SK-N-SH (cell line): ENCODE data around the gene CCDC47. TPM values are rescaled to one million over a fixed set of nuclear protein-coding genes. Genes with fewer than 3 reads are reported as not detected.

Experiments used
- CTCF ChIA-PET: fragments of 300-600, 350-600 bp; formaldehyde crosslinking; extraction: SDS; loops from one replicate; lab custom pipeline; 2021; lab: Yijun Ruan, JAX
- POLR2A ChIA-PET: fragments of 350-600 bp; sonication (Branson Sonifier 250); formaldehyde crosslinking; extraction: SDS; loops from one replicate; lab custom pipeline; 2020; ENCODE audit warnings: antibody characterized with exemption, inconsistent platforms; lab: Yijun Ruan, JAX
- DNase-seq: peaks from one replicate; pipeline ENCODE4 v3.0.0; 2012
- H2AFZ ChIP-seq: fragments of 200-600 bp; sonication (generic); 2 replicates; pipeline ENCODE4 v1.8.1; 2016; ENCODE audit warnings: antibody characterized with exemption, mild to moderate bottlenecking, low read depth
- H3F3A ChIP-seq: fragments of 200-600 bp; sonication (generic); replicated peaks from 2 replicates; pipeline ENCODE3; 2016; ENCODE audit warnings: antibody characterized with exemption, mild to moderate bottlenecking; ENCODE audit not compliant: insufficient read depth
- H3K27ac ChIP-seq, 2 experiments: fragments of 200-500 bp in 1 of 2; fragments of 200-600 bp in 1 of 2; sonication (Bioruptor generic) in 1 of 2; sonication (generic), shearing (Covaris generic) in 1 of 2; 2 replicates each; pipeline versions ENCODE4 v1.5.1 to v1.6.1; 2014 to 2016; ENCODE audit warnings: low read depth in 2 of 2, inconsistent platforms in 1 of 2, low read length in 1 of 2, mild to moderate bottlenecking in 1 of 2, mixed read lengths in 1 of 2
- H3K27me3 ChIP-seq: fragments of 200-600 bp; sonication (generic), shearing (Covaris generic); 2 replicates; pipeline ENCODE4 v1.6.1; 2016; ENCODE audit warnings: mixed run types; ENCODE audit not compliant: insufficient read depth
- H3K36me3 ChIP-seq, 2 experiments: fragments of 200-500 bp in 1 of 2; fragments of 200-600 bp in 1 of 2; sonication (Bioruptor generic) in 1 of 2; sonication (generic) in 1 of 2; replicated peaks in 1 of 2; 2 replicates each; pipeline versions ENCODE3 to v1.5.1; 2014 to 2016; ENCODE audit warnings: low read length in 1 of 2, mild to moderate bottlenecking in 1 of 2; ENCODE audit not compliant: insufficient read depth in 2 of 2, control insufficient read depth in 1 of 2
- H3K4me1 ChIP-seq, 2 experiments: fragments of 200-500 bp in 1 of 2; fragments of 200-600 bp in 1 of 2; sonication (Bioruptor generic) in 1 of 2; sonication (generic), shearing (Covaris generic) in 1 of 2; 2 replicates each; pipeline versions ENCODE4 v1.5.1 to v1.6.1; 2014 to 2016; ENCODE audit warnings: low read depth in 1 of 2, low read length in 1 of 2, mixed run types in 1 of 2; ENCODE audit not compliant: insufficient read depth in 2 of 2, control insufficient read depth in 1 of 2
- H3K4me2 ChIP-seq: fragments of 200-600 bp; sonication (generic), shearing (Covaris generic); 2 replicates; pipeline ENCODE4 v1.6.1; 2017; ENCODE audit warnings: mixed run types
- H3K4me3 ChIP-seq, 2 experiments: fragments of 200-500 bp in 1 of 2; fragments of 200-600 bp in 1 of 2; sonication (Bioruptor generic) in 1 of 2; sonication (generic), shearing (Covaris generic) in 1 of 2; 2 replicates each; pipeline versions ENCODE4 v1.5.1 to v1.8.1; 2014 to 2016; ENCODE audit warnings: low read depth in 2 of 2, inconsistent platforms in 1 of 2, low read length in 1 of 2, mild to moderate bottlenecking in 1 of 2, mixed read lengths in 1 of 2, moderate library complexity in 1 of 2
- H3K79me2 ChIP-seq: fragments of 200-600 bp; sonication (generic); 2 replicates; pipeline ENCODE4 v1.8.1; 2017; ENCODE audit warnings: mild to moderate bottlenecking; ENCODE audit not compliant: insufficient read depth
- H3K9ac ChIP-seq: fragments of 200-600 bp; sonication (generic); 2 replicates; pipeline ENCODE4 v1.6.1; 2017; ENCODE audit warnings: mixed run types
- H3K9me2 ChIP-seq: fragments of 200-600 bp; sonication (generic); 2 replicates; pipeline ENCODE4 v1.6.1; 2017; ENCODE audit warnings: mixed run types
- H3K9me3 ChIP-seq: fragments of 200-600 bp; sonication (generic); 2 replicates; pipeline ENCODE4 v1.6.1; 2017; ENCODE audit warnings: mixed run types, mild to moderate bottlenecking, moderate library complexity
- H4K20me1 ChIP-seq: fragments of 200-600 bp; sonication (generic); 2 replicates; pipeline ENCODE4 v1.6.1; 2017; ENCODE audit warnings: mild to moderate bottlenecking, mixed run types; ENCODE audit not compliant: insufficient read depth
- ELF1 ChIP-seq: IDR thresholded peaks from 2 replicates; pipeline ENCODE4 v1.4.0; 2012
- EP300 ChIP-seq, 2 experiments: IDR thresholded peaks; 2 replicates each; pipeline versions ENCODE4 v1.4.0 to v1.6.1; 2012; ENCODE audit warnings: borderline replicate concordance in 1 of 2, low read depth in 1 of 2, low read length in 1 of 2
- EZH2phosphoT487 ChIP-seq: fragments of 200-600 bp; sonication (generic); IDR thresholded peaks from 2 replicates; pipeline ENCODE4 v1.6.1; 2017; ENCODE audit warnings: low read depth, mixed run types, mild to moderate bottlenecking, antibody characterized with exemption, moderate library complexity, borderline replicate concordance
- FOSL2 ChIP-seq: IDR thresholded peaks from 2 replicates; pipeline ENCODE4 v1.4.0; 2012; ENCODE audit warnings: low read depth, mild to moderate bottlenecking, moderate library complexity, borderline replicate concordance
- FOXJ3 ChIP-seq: sonication (generic); formaldehyde crosslinking; IDR thresholded peaks from 2 replicates; pipeline ENCODE4 v1.5.1; 2020; ENCODE audit warnings: mild to moderate bottlenecking, missing genetic modification reagents
- FOXM1 ChIP-seq: IDR thresholded peaks from 2 replicates; pipeline ENCODE4 v1.4.0; 2012; ENCODE audit warnings: low read depth, mild to moderate bottlenecking
- GATA2 ChIP-seq: sonication (generic); formaldehyde crosslinking; IDR thresholded peaks from 2 replicates; pipeline ENCODE4 v1.5.0; 2020; ENCODE audit warnings: mild to moderate bottlenecking, missing genetic modification reagents
- JUND ChIP-seq: IDR thresholded peaks from 2 replicates; pipeline ENCODE4 v1.4.0; 2012
- MXI1 ChIP-seq: IDR thresholded peaks from 2 replicates; pipeline ENCODE4 v1.6.1; 2012; ENCODE audit warnings: mild to moderate bottlenecking, low read depth, low read length, improper control_type of control experiment
- NRF1 ChIP-seq: IDR thresholded peaks from 2 replicates; pipeline ENCODE4 v1.6.1; 2012; ENCODE audit warnings: low read depth, mild to moderate bottlenecking, low read length
- POLR2AphosphoS5 ChIP-seq: IDR thresholded peaks from 2 replicates; pipeline ENCODE4 v1.6.1; 2012; ENCODE audit warnings: low read depth, low read length
- RAD21 ChIP-seq: IDR thresholded peaks from 2 replicates; pipeline ENCODE4 v1.6.1; 2012; ENCODE audit warnings: mild to moderate bottlenecking, low read length
- RCOR1 ChIP-seq: fragments of 150-350 bp; IDR thresholded peaks from 2 replicates; pipeline ENCODE4 v1.6.1; 2017; ENCODE audit warnings: antibody characterized with exemption, low read length
- RFX5 ChIP-seq: IDR thresholded peaks from 2 replicates; pipeline ENCODE4 v1.6.1; 2012; ENCODE audit warnings: mild to moderate bottlenecking, improper control_type of control experiment, low read length
- SIN3A ChIP-seq: IDR thresholded peaks from 2 replicates; pipeline ENCODE4 v1.6.1; 2012; ENCODE audit warnings: low read depth, mild to moderate bottlenecking, low read length, moderate library complexity, borderline replicate concordance
- TAF1 ChIP-seq: IDR thresholded peaks from 2 replicates; pipeline ENCODE4 v1.6.1; 2012; ENCODE audit warnings: low read depth, mild to moderate bottlenecking, low read length, moderate library complexity, borderline replicate concordance
- YY1 ChIP-seq: IDR thresholded peaks from 2 replicates; pipeline ENCODE4 v1.4.0; 2012; ENCODE audit warnings: low read depth, mild to moderate bottlenecking
- WGBS: methylation state at CpG from one replicate; pipeline ENCODE4 v1.1.6; 2017; ENCODE audit warnings: low lambda C conversion rate; 5-methylcytosine and 5-hydroxymethylcytosine counted together
- polyA plus RNA-seq, 3 experiments: library from polyadenylated mRNA; depleted of rRNA; stranded (reverse); fragments of >200 nt; gene quantifications; 2 replicates each; pipeline ENCODE4 v1.2.3, GENCODE V29; 2012
- TF ChIP-seq, protein P1 (sequence below): fragments of 200-600 bp; sonication (generic); IDR thresholded peaks from 2 replicates; pipeline ENCODE4 v1.6.1; 2017; ENCODE audit warnings: antibody characterized with exemption, mild to moderate bottlenecking, moderate library complexity
- TF ChIP-seq, protein P2 (sequence below): IDR thresholded peaks from 2 replicates; pipeline ENCODE4 v1.6.1; 2012; ENCODE audit warnings: mild to moderate bottlenecking, low read depth, low read length, moderate library complexity
- TF ChIP-seq, protein P3 (sequence below): fragments of 150-350 bp; IDR thresholded peaks from 2 replicates; pipeline ENCODE4 v1.6.1; 2017; ENCODE audit warnings: antibody characterized with exemption, low read length, low read depth, borderline replicate concordance

The CCDC47 gene
- polyA plus RNA-seq, 1 of the 3 experiments (the other 2 are of a cell fraction): 76.6 TPM

DNA sequence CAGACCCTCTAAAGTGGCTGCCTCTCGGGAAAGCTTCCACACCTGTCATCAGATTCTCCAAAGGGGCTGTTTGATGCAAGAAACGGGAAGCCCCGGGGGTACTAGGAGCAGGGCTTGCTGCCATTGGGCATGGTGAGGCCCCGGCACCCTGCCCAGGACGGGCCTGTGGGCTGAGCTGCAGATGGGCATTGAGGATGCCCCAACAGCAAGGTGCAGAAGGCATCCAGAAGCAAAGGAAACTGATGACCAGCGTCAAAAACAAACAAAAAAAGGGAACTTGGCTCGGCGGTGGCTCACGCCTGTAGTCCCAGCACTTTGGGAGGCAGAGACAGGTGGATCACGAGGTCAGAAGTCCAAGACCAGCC is 72.0 kb downstream of the CCDC47 start:
- Histone ChIP-seq H3K9ac (no peak overlapping the region), H3K4me2 (peak overlapping the region; percentile 99), H3K4me3 (no peak overlapping the region), H4K20me1 (peaks cover 11% of the 10 kb centered on the region), H3K27me3 (no peaks in the 10 kb centered on the region), H2AFZ (no peak overlapping the region), H3K9me2 (no peaks in the 10 kb centered on the region), H3K36me3 (peaks cover 12 to 44% of the 10 kb centered on the region in 2 experiments), H3F3A (peaks cover 29% of the 10 kb centered on the region), H3K9me3 (no peaks in the 10 kb centered on the region), H3K27ac (peak overlapping the region in 1 of 2 experiments; percentile 98; a peak in 1 of 4 replicates), H3K4me1 (peaks cover 9 to 65% of the 10 kb centered on the region in 2 experiments; a peak in 3 of 4 replicates), H3K79me2 (peaks cover 25% of the 10 kb centered on the region)
- TF ChIP-seq GATA2 (CRISPR knock-in tag) (no peak), MXI1 (no peak), POLR2AphosphoS5 (no peak), RAD21 (no peak), FOXM1 (no peak), SIN3A (no peak), YY1 (no peak), FOXJ3 (no peak)
- ChIA-PET POLR2A (interaction anchor here (0.7 to 2.4 kb wide), 7 partner anchors 8 to 276 kb away, joined by 3 to 10 read pairs (median 6); partner anchors contain the start of genes CCDC47 and MAP3K3), CTCF (interaction anchor here (0.6 to 2.4 kb wide), 14 partner anchors 9 to 276 kb away, joined by 3 to 14 read pairs (median 4); partner anchors contain the start of gene MAP3K3)
- 87% methylated on average over 10 of the region's 10 CpGs for WGBS
- DNase-seq: no peak

DNA sequence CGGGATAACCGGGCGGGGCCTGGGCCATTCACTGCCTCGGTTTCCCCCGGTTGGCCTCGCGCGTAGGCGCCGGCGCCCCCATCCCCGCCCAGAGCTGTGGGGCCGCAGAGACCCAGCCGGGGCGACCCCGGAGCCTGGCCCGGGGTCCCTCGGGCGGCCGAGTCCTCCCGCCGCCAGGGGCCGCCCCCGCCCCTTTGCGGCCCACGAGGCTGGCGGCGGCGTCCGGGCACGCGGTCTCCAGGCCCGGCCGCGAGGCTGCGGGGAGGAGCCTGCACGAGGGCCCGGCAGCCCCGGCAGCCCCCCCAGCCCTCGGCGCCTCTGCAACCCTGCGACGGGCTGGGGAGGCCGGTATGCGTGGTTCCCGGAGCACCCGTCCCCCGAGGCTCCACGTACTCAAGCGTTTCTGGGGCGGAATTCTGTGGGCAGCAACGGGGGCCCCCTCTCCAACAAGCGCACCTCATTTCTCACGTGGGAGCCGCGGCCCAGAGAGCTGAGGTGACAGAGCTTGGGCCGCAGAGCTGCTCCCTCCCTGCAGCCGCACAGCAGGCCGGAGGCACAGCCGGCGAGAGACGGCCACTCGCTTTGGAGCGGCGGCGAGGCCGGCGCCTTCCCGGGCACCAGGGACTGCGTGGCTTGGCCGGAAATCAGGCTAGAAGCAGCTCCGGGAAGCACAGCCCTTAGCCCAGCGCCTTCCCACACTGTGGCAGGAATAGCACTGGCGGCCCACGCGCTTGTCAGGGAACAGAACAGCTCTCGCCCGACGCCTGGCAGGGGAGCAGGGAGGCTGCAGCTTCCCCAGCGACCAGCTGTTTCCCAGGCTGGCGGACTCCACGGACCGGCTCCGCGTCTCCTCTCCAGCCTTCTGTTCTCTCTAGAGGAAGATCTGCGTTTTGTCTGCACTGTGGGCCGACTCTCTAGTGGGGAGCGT is 72.6 kb downstream of the CCDC47 start:
- ChIA-PET POLR2A (interaction anchor here (0.6 to 2.2 kb wide), 11 partner anchors 9 to 275 kb away, joined by 3 to 10 read pairs (median 4); partner anchors contain the start of genes CCDC47, DDX42 and MAP3K3), CTCF (interaction anchor here (0.6 to 2.4 kb wide), 21 partner anchors 10 to 275 kb away, joined by 3 to 14 read pairs (median 4); partner anchors contain the start of gene MAP3K3)
- Histone ChIP-seq H3K27me3 (no peaks in the 10 kb centered on the region), H3K27ac (peak overlapping the region; percentile 64 to 98), H3K79me2 (peaks cover 25% of the 10 kb centered on the region), H3K9ac (peak overlapping the region; percentile 85), H3K9me2 (no peaks in the 10 kb centered on the region), H3K4me2 (peak overlapping the region; percentile 99), H4K20me1 (peaks cover 11% of the 10 kb centered on the region), H3K4me1 (peaks cover 9 to 68% of the 10 kb centered on the region in 2 experiments; a peak in 3 of 4 replicates), H2AFZ (peak overlapping the region; percentile 85; the same call in 1 of the 2 replicates), H3K36me3 (peaks cover 12 to 40% of the 10 kb centered on the region in 2 experiments), H3K9me3 (no peaks in the 10 kb centered on the region), H3F3A (peaks cover 36% of the 10 kb centered on the region), H3K4me3 (peak overlapping the region; percentile 84 to 89)
- 65% methylated on average over 60 of the region's 88 CpGs for WGBS
- DNase-seq: peak; percentile 97
- TF ChIP-seq, protein P1, sequence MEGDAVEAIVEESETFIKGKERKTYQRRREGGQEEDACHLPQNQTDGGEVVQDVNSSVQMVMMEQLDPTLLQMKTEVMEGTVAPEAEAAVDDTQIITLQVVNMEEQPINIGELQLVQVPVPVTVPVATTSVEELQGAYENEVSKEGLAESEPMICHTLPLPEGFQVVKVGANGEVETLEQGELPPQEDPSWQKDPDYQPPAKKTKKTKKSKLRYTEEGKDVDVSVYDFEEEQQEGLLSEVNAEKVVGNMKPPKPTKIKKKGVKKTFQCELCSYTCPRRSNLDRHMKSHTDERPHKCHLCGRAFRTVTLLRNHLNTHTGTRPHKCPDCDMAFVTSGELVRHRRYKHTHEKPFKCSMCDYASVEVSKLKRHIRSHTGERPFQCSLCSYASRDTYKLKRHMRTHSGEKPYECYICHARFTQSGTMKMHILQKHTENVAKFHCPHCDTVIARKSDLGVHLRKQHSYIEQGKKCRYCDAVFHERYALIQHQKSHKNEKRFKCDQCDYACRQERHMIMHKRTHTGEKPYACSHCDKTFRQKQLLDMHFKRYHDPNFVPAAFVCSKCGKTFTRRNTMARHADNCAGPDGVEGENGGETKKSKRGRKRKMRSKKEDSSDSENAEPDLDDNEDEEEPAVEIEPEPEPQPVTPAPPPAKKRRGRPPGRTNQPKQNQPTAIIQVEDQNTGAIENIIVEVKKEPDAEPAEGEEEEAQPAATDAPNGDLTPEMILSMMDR: peak; percentile 23
- TF ChIP-seq EZH2phosphoT487 (no peak), TAF1 (no peak), RCOR1 (no peak), FOSL2 (no peak), RFX5 (no peak), ELF1 (no peak), EP300 (IDR thresholded peaks at IDR 0.05; ENCODE audit: borderline replicate concordance in 1 of 2, low read depth in 1 of 2, low read length in 1 of 2) (no peak), NRF1 (no peak), JUND (no peak), RAD21 (peak; percentile 6; the same call in 1 of the 2 replicates)
- TF ChIP-seq, protein P2, sequence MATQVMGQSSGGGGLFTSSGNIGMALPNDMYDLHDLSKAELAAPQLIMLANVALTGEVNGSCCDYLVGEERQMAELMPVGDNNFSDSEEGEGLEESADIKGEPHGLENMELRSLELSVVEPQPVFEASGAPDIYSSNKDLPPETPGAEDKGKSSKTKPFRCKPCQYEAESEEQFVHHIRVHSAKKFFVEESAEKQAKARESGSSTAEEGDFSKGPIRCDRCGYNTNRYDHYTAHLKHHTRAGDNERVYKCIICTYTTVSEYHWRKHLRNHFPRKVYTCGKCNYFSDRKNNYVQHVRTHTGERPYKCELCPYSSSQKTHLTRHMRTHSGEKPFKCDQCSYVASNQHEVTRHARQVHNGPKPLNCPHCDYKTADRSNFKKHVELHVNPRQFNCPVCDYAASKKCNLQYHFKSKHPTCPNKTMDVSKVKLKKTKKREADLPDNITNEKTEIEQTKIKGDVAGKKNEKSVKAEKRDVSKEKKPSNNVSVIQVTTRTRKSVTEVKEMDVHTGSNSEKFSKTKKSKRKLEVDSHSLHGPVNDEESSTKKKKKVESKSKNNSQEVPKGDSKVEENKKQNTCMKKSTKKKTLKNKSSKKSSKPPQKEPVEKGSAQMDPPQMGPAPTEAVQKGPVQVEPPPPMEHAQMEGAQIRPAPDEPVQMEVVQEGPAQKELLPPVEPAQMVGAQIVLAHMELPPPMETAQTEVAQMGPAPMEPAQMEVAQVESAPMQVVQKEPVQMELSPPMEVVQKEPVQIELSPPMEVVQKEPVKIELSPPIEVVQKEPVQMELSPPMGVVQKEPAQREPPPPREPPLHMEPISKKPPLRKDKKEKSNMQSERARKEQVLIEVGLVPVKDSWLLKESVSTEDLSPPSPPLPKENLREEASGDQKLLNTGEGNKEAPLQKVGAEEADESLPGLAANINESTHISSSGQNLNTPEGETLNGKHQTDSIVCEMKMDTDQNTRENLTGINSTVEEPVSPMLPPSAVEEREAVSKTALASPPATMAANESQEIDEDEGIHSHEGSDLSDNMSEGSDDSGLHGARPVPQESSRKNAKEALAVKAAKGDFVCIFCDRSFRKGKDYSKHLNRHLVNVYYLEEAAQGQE: 0 out of 2 replicates have a peak, but pooled peaks have one; percentile 24
- TF ChIP-seq, protein P3, sequence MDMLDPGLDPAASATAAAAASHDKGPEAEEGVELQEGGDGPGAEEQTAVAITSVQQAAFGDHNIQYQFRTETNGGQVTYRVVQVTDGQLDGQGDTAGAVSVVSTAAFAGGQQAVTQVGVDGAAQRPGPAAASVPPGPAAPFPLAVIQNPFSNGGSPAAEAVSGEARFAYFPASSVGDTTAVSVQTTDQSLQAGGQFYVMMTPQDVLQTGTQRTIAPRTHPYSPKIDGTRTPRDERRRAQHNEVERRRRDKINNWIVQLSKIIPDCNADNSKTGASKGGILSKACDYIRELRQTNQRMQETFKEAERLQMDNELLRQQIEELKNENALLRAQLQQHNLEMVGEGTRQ: no peak
